KG1 (cell line): ENCODE data around the gene ERICH3.

ENCODE experiments used
- DNase-seq: peaks from one replicate; lab custom pipeline; 2025; lab: John Stamatoyannopoulos, UW

ERICH3 gene

DNA sequence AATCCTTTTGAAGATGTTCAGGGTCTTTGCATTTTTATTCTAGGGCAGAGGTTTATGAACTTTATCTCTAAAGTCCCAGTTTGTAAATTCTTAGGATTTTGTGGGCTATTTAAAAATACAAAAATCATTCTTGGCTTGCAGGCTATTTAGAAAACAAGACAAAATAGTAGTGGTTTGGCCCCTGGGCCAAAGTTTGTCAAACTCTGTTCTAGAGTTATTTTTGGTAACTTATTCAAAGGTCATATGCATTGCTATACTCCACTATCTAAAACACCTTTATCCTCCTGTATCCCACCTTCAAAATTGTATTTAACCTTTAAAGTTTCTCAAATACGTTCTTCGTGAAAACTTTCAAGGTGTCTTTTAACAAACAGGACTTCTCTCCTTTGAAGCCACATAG lies 85.7 kb downstream of the ERICH3 start:
- no peak for DNase-seq

DNA sequence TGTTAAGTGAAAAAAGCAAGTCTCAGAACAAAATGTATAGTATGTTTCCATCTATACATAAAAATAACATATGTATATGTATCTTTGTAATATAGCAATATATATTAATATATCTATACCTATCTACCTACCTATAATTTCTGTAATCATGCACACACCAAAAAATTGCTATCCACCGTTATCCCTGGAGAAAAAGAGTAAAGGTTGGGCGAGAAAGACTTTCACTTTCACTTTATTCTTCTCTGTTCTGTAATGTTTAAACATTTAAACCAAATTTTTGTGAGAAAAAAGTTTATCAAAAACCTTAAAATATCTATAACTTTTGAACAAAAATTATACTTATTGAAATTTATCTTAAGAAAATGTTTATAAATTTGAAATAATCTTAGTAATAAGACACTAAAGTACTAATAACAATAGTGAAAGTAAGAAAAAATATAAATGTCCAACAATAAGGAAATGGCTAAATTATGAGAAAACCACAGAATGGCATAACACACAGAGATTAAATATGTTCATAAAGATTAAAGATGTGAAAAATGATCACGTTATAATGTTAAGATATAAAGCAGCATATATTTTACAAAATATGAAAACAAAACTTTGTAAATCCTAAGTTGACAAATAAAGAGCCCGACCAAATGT lies 87.2 kb downstream of the ERICH3 start:
- DNase-seq: no peak

DNA sequence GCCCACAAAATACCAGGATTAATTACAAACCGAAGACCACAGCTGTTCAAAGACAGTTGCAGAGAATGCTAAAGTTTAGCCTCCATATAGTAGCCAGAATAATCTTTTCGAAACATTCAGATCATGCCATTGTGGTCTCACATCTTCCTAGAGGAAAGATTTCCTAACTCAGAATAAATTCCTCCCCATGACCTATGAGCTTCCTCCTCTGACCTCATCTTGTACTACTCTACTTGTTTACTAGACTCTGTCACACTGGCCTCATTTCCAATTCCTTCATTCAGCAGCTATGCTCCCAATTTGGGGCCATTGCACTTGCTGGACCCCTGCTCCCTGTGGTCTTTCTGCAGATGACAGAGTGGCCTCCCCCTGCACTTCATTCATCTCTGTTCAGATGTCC lies 89.4 kb downstream of the ERICH3 start:
- no peak for DNase-seq

DNA sequence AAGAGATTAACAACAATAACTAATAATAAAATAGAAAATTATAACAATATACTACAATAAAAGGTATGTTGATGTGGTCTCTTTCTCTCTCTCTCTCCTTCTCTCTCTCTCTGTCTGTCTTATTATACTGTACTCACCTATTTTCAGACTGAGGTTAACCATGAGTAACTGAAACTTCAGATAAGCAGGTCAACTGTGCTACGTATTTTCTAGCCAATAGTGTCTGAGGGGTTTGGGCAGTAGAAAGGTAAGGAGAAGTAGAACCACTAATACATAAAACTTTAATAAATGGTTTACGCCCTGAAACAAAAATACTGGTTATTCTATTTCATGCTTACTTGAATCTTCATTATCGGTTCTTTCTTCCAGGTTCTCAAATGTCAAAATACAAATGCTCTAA lies 90.2 kb downstream of the ERICH3 start:
- no peak for DNase-seq

DNA sequence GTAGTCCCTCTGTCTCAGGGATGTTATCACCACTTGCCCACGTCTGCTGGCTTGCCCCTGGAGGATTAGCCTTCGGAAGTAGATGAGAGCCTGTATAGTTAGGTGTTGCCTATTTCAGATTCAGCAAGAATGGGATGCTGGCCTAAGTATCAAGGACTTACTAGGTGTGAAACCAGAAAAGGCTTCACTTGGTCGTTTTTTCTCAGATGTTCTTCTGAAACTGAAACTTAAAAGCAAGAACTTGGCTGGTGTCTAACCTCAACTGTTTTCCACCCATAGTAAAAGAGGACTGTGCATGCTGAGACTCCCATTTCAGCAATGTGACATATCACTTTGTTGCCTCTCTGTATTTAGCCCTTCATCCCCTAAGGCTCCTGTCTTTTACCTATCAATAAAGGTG lies 94.2 kb downstream of the ERICH3 start:
- no peak for DNase-seq

DNA sequence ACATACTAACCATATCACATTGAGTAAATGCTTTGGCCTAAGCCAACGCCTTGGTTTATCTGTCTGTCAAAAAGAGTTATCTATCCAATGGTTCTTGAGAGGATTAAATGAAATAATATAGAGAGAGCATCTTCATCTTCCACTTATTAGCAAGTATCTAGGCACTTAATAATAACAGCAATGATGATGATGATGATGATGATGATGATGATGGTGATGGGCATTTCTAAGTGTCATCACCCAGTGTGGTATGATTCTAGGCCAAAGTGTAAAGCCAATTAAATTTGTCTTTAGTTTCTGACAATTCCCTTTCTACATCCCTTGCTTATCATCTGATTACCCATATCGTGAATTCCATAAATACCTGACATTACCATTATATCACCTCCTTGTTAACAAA lies 95.5 kb downstream of the ERICH3 start:
- no peak for DNase-seq

DNA sequence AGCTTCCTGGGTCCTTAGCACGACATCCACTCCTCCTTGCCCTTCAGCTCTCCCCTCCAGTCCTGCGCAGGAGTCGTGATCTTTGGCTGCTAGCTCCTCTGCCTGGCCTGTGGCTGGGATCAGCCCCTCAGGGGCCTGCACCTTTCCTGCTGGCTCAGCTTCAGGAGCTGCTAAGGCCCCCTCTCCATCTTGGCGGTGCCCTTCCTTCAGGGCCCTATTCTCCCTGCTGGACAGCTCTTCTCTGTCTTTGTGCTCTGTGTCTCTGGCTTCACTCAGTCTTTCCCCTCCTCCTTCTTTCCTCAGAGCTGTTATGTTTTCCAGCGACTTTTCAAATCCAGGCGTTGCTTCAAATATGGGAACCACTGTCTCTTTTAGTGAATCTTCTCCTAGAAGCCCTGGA lies 101.7 kb downstream of the ERICH3 start:
- DNase-seq: no peak

DNA sequence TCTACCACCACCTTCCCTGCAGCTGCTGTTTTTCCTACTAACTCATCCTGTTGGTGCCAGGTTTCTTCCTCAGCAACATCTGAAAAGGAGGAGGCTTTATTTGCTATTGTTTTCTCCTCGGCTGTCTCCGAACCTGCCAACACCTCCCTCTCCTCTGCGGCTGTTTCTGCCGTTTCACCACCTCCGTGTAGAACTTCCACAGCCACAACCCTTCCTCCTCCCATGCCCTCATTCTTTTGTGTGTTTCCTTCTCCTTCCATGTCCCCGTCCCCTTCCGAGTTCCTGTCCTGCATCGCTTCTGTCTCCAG lies 102.1 kb downstream of the ERICH3 start:
- DNase-seq: no peak

DNA sequence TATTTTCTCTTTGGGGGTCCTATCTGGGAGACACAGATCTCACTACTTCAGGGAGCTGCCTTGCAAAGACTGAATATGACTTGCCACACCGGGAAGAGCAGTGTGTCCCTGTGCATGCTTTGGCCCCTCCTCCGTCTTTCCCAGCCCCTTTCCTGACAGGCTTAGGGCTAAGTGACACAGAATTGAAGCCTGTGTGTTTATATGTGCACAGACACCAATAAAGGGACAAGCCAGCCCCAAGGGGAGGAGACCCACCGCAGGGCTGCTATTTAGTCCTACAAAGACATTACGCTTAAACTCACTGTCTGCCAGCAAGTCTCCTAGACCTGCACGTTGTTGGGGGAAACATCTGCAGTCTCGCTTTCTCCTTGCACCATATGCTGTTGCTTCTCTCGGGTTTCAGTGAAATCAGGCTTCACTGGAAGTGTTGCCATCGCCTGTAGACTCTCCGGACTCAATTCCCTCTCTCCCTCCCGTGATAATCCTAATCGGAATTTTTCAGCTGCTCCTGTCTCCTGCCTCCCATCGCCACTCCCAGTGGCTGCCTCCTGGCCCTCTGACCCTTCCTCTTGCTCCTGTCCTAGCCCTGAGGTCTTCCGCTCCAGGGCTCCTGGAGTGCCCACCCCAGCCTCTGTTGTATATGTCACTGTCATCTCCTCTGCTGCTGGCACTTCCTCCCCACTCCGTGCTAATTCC lies 102.6 kb downstream of the ERICH3 start:
- no peak for DNase-seq

DNA sequence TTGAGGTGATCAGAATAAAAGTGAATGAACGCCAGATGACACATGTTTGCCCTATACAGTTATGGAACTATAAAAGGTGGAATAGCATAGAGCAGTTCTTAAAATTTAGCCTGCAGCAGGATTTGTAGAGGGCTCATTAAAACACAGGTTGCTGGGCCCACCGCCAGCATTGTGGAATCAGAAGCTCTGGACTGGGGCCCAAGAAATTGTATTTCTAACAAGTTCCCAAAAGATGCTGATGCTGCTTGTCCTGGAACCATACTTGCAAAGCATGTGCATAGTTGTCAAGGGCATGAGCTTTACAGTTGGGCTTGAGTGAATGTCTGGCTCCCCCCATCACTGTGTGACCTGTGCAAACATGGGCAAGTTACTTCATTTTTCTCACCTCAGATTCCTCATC lies 123.7 kb downstream of the ERICH3 start:
- DNase-seq: no peak

DNA sequence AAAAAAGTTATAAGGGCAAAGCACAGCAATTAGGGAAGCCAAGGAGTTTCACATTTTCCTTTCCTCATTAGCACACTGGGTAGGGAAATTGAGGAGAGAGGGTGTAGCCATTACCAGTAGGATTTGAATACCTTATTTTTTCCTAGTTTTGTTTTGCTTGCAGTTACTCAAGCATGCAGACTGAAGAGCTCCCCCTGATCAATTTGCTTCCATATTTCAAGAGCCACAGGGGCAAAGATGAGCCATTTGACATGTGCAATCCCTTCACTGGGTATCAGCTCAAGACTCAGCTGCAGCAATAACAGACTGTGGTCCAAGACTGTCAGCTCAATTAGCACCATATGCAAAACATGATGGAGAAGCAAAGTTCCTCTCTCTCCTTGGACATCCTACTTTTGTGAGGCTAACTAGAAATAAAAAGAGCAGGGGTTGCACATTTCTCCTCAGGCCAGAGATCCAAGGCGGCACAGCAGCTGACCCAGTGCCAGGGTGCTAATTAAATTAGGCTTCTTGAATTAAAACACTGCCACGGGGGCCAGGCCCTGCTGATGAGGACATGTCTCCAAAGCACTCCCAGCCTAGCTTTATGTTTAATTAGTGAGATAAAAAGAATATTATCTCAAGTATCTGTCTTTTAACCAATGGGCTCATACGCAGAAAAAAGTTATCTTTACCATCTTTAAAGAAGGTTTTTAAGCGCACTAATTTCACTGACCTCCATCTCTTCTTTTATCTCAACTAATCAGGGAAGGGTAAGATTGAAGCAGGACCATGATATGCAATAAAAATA lies 124.4 kb downstream of the ERICH3 start:
- no peak for DNase-seq

DNA sequence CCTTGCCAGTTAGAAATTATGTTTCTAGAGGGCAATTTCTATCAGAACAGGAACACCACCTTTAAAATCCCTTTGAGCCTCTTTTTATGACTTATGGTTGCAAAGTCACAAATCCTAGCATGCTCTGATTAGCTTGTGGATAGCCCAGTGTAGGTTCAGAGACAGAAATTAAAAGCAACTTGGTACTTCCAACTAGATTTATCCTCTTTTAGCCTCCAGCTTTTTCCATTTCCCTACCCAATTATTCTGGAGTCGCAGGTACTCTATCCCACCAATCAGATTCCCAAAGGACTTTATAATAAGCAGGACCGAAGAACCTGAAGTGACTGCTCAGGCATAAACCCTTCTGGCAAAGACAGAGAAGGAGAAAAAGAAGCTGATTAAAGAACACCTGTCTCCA lies 127.8 kb downstream of the ERICH3 start:
- no peak for DNase-seq

DNA sequence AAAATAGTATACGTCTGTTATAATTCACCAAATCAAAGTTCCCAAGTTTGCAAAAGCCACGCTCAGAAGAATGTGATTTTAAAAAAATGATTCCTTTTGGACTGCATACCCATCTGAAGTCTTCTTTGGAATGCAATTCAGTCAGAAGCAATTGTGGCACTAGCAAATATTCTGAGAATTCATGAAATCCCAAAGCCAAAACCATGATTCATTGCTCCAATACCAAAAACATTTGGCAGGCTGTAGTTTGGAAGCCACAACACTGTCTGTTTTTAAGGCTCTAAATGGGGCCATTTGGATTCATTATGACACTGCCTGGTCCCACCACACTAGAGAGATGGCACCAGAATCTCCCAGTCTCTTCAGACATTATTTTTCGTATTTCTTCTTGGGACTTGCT lies 139.4 kb downstream of the ERICH3 start:
- DNase-seq: no peak

DNA sequence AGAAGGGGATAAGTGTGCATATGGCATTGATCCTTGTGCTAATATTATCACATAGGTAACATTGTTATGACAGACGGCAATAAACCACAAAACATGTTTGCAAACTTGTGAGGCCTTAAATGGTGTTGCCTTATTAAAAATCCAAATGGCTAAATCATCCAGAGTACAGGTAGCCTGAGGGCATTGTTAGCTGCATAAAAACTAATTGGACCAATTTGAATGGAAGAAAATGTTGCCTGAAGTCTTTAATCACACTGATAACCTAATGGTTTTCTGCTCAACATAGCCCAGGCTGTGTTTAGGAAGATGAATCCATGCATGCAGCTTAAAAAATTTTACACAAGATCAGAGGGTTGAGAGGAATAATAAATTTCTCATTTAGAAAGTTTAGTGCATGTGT lies 141.8 kb downstream of the ERICH3 start:
- DNase-seq: no peak

DNA sequence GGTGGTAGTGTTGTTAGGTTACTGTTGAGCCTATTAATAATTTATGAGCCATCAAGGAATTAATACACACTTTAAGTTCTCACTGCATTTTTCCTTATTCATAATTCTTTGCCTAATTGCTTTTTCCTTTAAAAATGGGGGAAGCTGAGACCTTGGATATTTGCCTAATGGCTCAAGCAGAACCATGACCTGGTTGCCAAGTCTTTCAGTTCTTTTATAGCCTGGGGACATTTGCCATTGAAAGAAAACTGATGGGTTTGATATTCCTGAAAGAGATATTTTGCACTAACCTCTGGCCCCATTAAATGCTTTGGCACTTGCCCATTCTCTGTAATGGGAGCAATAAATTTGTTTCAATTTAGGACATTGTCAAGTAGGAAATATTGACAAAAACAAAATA lies 142.7 kb downstream of the ERICH3 start:
- DNase-seq: no peak

DNA sequence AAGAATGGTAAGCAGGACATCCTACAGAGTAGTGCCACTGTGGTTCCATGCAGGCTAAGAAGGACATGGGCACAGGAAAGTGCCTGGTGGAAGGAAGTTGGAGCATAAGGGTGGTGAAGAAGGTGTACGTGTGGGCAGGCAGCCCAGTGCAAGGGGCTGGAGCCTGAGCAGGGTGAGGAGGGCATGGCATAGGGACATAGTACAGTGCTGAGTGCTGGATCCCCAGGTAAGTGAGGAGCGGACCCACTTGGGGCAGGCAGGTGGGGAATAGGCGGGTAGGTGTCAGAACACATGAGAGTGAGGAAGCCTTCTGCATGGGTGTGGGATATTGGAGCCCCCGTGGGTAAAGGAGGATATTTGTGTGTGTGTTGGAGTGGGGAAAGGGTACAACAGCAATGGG lies 145.5 kb downstream of the ERICH3 start:
- DNase-seq: no peak

DNA sequence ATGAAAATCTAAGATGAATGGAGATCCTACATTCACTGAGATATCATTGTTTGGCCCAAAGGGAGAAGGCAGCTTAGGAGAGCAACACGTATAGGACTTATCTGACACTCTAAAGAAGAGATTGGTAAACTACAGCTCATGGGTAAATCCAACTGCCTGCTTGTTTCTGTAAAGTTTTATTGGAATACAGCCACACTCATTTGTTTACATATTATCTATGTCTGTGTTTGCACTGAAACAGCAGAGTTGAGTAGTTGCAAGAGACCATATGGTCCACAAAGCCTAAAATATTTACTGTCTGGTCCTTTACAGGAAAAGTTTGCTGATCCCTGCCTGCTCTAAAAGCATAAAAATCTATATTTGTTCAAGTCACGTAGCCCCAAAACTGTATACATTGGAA lies 146.9 kb downstream of the ERICH3 start:
- DNase-seq: no peak

DNA sequence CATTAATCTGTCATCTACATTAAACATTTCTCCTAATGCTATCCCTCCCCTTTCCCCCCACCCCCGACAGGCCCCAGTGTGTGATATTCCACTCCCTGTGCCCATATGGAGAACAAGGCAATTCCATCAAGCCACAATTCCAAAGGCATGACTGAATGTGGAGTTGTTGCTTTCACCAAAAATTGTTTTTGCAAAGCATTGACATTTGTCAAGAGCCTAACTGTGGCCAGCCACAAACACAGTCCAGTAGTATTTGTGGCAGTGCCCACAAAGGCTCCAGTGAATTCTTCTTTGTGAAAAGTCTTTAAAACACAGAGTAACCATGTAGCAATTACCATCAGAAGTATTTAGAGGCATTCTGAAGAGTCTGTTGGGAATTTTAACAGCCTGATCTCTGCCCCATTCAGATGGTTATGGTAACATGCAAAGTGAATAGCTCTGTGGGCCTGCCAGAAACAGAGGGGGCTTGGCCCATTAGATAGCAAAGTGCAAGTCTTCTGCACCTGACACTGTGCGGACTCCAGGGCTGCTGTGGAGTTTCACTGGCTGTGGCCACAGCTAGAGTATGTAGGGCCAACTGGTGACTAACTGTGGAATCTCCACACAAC lies 149.6 kb downstream of the ERICH3 start:
- no peak for DNase-seq

DNA sequence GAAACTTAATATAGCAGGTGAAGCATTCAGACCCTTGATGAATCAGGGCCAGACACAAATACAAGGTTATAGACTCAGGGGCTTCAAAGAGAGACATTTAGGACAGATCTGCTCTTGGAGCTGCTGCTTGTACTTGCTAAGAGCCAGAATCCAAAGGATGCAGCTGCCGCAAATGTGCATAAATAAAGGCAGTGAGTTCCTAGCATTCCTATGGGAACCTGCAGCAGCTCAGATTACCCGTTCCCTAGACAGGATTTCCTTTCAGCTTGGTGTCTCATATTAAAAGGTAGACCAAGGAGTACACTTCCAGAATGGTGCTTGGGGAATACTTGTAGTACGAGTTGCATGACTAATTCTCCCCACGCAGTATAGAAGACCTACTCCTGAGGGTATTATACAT lies 151.4 kb downstream of the ERICH3 start:
- no peak for DNase-seq
